Smooth muscle cell (in vitro differentiated cells): Measurements from ENCODE around the gene LARP1. TPM values are rescaled to one million over a fixed set of nuclear protein-coding genes. Genes with fewer than 3 reads are reported as not detected.

Experiments
- DNase-seq: peaks from one replicate; lab custom pipeline; 2025; ENCODE audit not compliant: unreplicated experiment; lab: John Stamatoyannopoulos, UW
- H2AFZ ChIP-seq: fragments of 200-600 bp; sonication (generic); 2 replicates; pipeline ENCODE4 v1.6.0; 2016; ENCODE audit warnings: antibody characterized with exemption, low read depth, mild to moderate bottlenecking
- H3F3A ChIP-seq: fragments of 200-600 bp; sonication (generic); 2 replicates; pipeline ENCODE4 v1.6.0; 2017; ENCODE audit warnings: antibody characterized with exemption, low read depth
- H3K27ac ChIP-seq: fragments of 200-600 bp; sonication (generic); 2 replicates; pipeline ENCODE4 v1.5.1; 2016; ENCODE audit warnings: low read depth, mild to moderate bottlenecking
- H3K27me3 ChIP-seq: fragments of 200-600 bp; sonication (generic); 2 replicates; pipeline ENCODE4 v1.6.1; 2016; ENCODE audit warnings: low read depth, mild to moderate bottlenecking
- H3K36me3 ChIP-seq: fragments of 200-600 bp; sonication (generic); 2 replicates; pipeline ENCODE4 v1.5.1; 2016; ENCODE audit warnings: low read depth
- H3K4me1 ChIP-seq: fragments of 200-600 bp; sonication (generic); 2 replicates; pipeline ENCODE4 v1.5.1; 2016; ENCODE audit warnings: low read depth
- H3K4me2 ChIP-seq: fragments of 200-600 bp; sonication (generic); 2 replicates; pipeline ENCODE4 v1.6.0; 2016; ENCODE audit warnings: mild to moderate bottlenecking
- H3K4me3 ChIP-seq: fragments of 200-600 bp; sonication (generic); 2 replicates; pipeline ENCODE4 v1.5.1; 2016; ENCODE audit warnings: mild to moderate bottlenecking
- H3K79me2 ChIP-seq: fragments of 200-600 bp; sonication (generic); 2 replicates; pipeline ENCODE4 v1.6.0; 2016; ENCODE audit warnings: low read depth, mild to moderate bottlenecking
- H3K9ac ChIP-seq: fragments of 200-600 bp; sonication (generic); 2 replicates; pipeline ENCODE4 v1.6.0; 2016; ENCODE audit warnings: low read depth
- H3K9me3 ChIP-seq: fragments of 200-600 bp; sonication (generic); replicated peaks from 2 replicates; pipeline ENCODE4 v1.5.1; 2016; ENCODE audit warnings: low read depth
- H4K20me1 ChIP-seq: fragments of 200-600 bp; sonication (generic); 2 replicates; pipeline ENCODE4 v1.6.0; 2016; ENCODE audit warnings: low read depth
- WGBS: methylation state at CpG from one replicate; pipeline ENCODE4 v1.1.7; 2016; ENCODE audit warnings: low lambda C conversion rate; 5-methylcytosine and 5-hydroxymethylcytosine counted together
- polyA plus RNA-seq: library from polyadenylated mRNA; unstranded; fragments of >200 nt; fragmentation: Nextera tagmentation; extraction: Ambion mirVana; gene quantifications from 2 replicates; pipeline ENCODE4 v1.2.1, GENCODE V29; 2016
- total RNA-seq: library from RNA; depleted of rRNA; stranded (reverse); fragments of >200 nt; gene quantifications from 2 replicates; pipeline ENCODE4 v1.2.3, GENCODE V29; 2014
- TF ChIP-seq, protein P1 (sequence below): fragments of 200-600 bp; sonication (generic); IDR thresholded peaks from 2 replicates; pipeline ENCODE4 v1.5.1; 2017; ENCODE audit warnings: borderline replicate concordance, mild to moderate bottlenecking, antibody characterized with exemption; ENCODE audit not compliant: insufficient read depth, poor library complexity, severe bottlenecking

Gene LARP1
- total and polyA plus RNA-seq, 2 experiments from 2014 or later: 31.3 to 44.9 TPM

DNA sequence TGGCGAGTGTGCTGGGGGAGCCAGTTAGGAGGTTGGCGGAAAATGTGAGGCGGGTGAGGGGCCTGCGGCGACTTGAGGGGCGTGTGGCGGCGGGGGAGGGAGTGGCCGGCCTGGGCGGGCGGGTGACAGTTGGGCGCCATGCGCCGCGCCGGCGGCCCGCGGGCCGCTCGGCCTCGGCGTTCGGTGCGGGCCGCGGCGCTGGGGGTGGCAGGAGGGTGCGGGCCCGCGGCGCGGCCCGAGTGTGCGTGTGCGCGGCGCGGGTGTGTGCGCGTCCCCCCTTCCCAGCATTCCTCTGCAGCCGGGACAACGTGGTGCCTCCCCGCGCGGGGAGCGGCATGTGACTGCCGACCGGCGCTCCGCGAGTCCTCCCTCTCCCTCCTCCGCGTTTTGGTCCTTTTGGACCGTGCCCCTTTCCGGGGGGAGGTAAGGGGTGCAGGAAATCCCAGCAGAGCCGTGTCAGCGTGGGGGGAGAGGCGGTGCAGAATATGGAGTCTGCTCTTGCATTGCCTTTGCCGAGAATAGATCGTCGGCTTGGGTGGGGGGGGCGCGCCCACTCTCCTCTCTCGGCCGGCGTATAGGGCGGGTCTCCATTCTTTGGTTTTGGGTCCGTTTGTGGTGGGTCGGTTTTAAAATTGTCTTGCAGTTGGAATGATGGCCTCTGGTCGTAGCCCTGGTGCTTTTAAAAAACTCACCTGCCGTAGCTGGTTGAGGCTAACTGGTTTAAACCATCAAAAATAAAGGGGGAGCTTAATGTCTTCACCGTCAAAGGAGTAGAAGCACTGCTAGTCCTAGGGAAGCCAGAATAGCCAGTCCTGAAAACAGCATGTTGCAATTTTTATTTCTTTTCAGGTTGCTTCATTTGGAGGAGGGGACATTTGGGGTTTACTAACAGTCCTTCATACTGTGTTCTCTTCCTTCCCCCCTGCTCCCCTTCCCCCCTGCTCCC is 2.0 kb downstream of the LARP1 start:
- peak overlapping the region; percentile 94 for H3K4me3 ChIP-seq
- peaks cover 11% of the 10 kb centered on the region for H3F3A ChIP-seq
- peaks cover 51% of the 10 kb centered on the region for H4K20me1 ChIP-seq
- H3K79me2 ChIP-seq: peaks cover 66% of the 10 kb centered on the region
- H3K9ac ChIP-seq: peak overlapping the region; percentile 84
- DNase-seq: peak; percentile 15
- TF ChIP-seq, protein P1, sequence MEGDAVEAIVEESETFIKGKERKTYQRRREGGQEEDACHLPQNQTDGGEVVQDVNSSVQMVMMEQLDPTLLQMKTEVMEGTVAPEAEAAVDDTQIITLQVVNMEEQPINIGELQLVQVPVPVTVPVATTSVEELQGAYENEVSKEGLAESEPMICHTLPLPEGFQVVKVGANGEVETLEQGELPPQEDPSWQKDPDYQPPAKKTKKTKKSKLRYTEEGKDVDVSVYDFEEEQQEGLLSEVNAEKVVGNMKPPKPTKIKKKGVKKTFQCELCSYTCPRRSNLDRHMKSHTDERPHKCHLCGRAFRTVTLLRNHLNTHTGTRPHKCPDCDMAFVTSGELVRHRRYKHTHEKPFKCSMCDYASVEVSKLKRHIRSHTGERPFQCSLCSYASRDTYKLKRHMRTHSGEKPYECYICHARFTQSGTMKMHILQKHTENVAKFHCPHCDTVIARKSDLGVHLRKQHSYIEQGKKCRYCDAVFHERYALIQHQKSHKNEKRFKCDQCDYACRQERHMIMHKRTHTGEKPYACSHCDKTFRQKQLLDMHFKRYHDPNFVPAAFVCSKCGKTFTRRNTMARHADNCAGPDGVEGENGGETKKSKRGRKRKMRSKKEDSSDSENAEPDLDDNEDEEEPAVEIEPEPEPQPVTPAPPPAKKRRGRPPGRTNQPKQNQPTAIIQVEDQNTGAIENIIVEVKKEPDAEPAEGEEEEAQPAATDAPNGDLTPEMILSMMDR: no peak
- H3K27ac ChIP-seq: peak overlapping the region; percentile 77
- H3K4me1 ChIP-seq: peaks cover 28% of the 10 kb centered on the region
- H2AFZ ChIP-seq: peak overlapping the region; percentile 86
- H3K36me3 ChIP-seq: no peaks in the 10 kb centered on the region
- WGBS: under 1% methylated on average over 52 of the region's 73 CpGs
- peak overlapping the region; percentile 96 for H3K4me2 ChIP-seq
- H3K9me3 ChIP-seq: no peaks in the 10 kb centered on the region
- no peaks in the 10 kb centered on the region for H3K27me3 ChIP-seq

- 10% methylated on average over 5 of the region's 5 CpGs for WGBS
- peak overlapping the region; percentile 37 for H3K4me3 ChIP-seq
- H3K36me3 ChIP-seq: no peaks in the 10 kb centered on the region
- no peaks in the 10 kb centered on the region for H3K27me3 ChIP-seq
- H2AFZ ChIP-seq: no peak overlapping the region
- H3F3A ChIP-seq: peaks cover 11% of the 10 kb centered on the region
- peak overlapping the region; percentile 32 for H3K27ac ChIP-seq
- peaks cover 74% of the 10 kb centered on the region for H3K79me2 ChIP-seq
- peak overlapping the region; percentile 9 for H3K9ac ChIP-seq
- no peak for DNase-seq
- H3K4me1 ChIP-seq: peaks cover 28% of the 10 kb centered on the region
- TF ChIP-seq, protein P1: no peak
- H4K20me1 ChIP-seq: peaks cover 59% of the 10 kb centered on the region
- H3K4me2 ChIP-seq: peak overlapping the region; percentile 96
- no peaks in the 10 kb centered on the region for H3K9me3 ChIP-seq
These were observed 2.7 kb downstream of the LARP1 start for GRCh38 chr5:154757814-154758406.

- peak overlapping the region; percentile 79 for H3K4me2 ChIP-seq
- 22% methylated on average over 5 of the region's 5 CpGs for WGBS
- H3K4me1 ChIP-seq: peaks cover 27% of the 10 kb centered on the region
- H3K36me3 ChIP-seq: no peaks in the 10 kb centered on the region
- peak overlapping the region; percentile 32 for H3K27ac ChIP-seq
- no peak for DNase-seq
- peak overlapping the region; percentile 37 for H3K4me3 ChIP-seq
- H3F3A ChIP-seq: peaks cover 11% of the 10 kb centered on the region
- H4K20me1 ChIP-seq: peaks cover 65% of the 10 kb centered on the region
- no peaks in the 10 kb centered on the region for H3K9me3 ChIP-seq
- H3K79me2 ChIP-seq: peaks cover 80% of the 10 kb centered on the region
- H3K9ac ChIP-seq: peak overlapping the region; percentile 9
- no peaks in the 10 kb centered on the region for H3K27me3 ChIP-seq
- TF ChIP-seq, protein P1: no peak
- no peak overlapping the region for H2AFZ ChIP-seq
These were observed 3.3 kb downstream of the LARP1 start for GRCh38 chr5:154758493-154758892.
